Measurements from ENCODE around the gene MMP11. TPM values are rescaled to one million over a fixed set of nuclear protein-coding genes. Genes with fewer than 3 reads are reported as not detected.
A peak's percentile ranks its signal among the peaks of the same experiment; 100 is the strongest.

Gene MMP11
- total RNA-seq, 2 experiments from 2014 or later = 2.1 to 2.4 TPM

GRCh38 chr22:23824476-23825245, 52.0 kb downstream of the MMP11 start:
- Mint-ChIP-seq H3K4me3 (no peak overlapping the region), H3K36me3 (peaks cover 46% of the 10 kb centered on the region), H3K27ac (peak overlapping the region; percentile 80), H3K9me3 (no peaks in the 10 kb centered on the region), H3K27me3 (no peaks in the 10 kb centered on the region), H3K4me1 (peaks cover 35% of the 10 kb centered on the region)
- POLR2A ChIA-PET = no interaction called here
- ATAC-seq (ENCODE audit: low read depth) (no peak), DNase-seq (no peak)

GRCh38 chr22:23825246-23825905, 52.7 kb downstream of the MMP11 start:
- Mint-ChIP-seq H3K27me3 (no peaks in the 10 kb centered on the region), H3K9me3 (no peaks in the 10 kb centered on the region), H3K27ac (peak overlapping the region; percentile 90), H3K36me3 (peaks cover 46% of the 10 kb centered on the region), H3K4me1 (peaks cover 32% of the 10 kb centered on the region), H3K4me3 (no peak overlapping the region)
- POLR2A ChIA-PET = interaction anchor here (0.6 kb wide), 1 partner anchor 39 kb away, joined by 3 read pairs; no protein-coding TSS in a partner anchor
- DNase-seq = no peak
- no peak for ATAC-seq (ENCODE audit: low read depth)

- no peaks in the 10 kb centered on the region for H3K9me3 Mint-ChIP-seq
- peaks cover 21% of the 10 kb centered on the region for H3K4me1 Mint-ChIP-seq
- H3K36me3 Mint-ChIP-seq = peaks cover 41% of the 10 kb centered on the region
- ATAC-seq (ENCODE audit: low read depth) (peak; percentile 37), DNase-seq (no peak)
- POLR2A ChIA-PET = interaction anchor here (1.1 kb wide), 1 partner anchor 10 kb away, joined by 6 read pairs; no protein-coding TSS in a partner anchor
- peak overlapping the region; percentile 54 for H3K4me3 Mint-ChIP-seq
- H3K27me3 Mint-ChIP-seq = no peaks in the 10 kb centered on the region
- peak overlapping the region; percentile 90 for H3K27ac Mint-ChIP-seq
These were observed 54.1 kb downstream of the MMP11 start for GRCh38 chr22:23826510-23827350.

- POLR2A ChIA-PET = no interaction called here
- Mint-ChIP-seq H3K4me3 (no peak overlapping the region), H3K27ac (peak overlapping the region; percentile 90), H3K9me3 (no peaks in the 10 kb centered on the region), H3K4me1 (peaks cover 19% of the 10 kb centered on the region), H3K27me3 (no peaks in the 10 kb centered on the region), H3K36me3 (peaks cover 40% of the 10 kb centered on the region)
- DNase-seq = no peak
- no peak for ATAC-seq (ENCODE audit: low read depth)
These were observed 54.8 kb downstream of the MMP11 start for GRCh38 chr22:23827351-23827995.

GRCh38 chr22:23828800-23829680, 56.4 kb downstream of the MMP11 start:
- ATAC-seq (ENCODE audit: low read depth) = no peak
- Mint-ChIP-seq H3K27me3 (no peaks in the 10 kb centered on the region), H3K9me3 (no peaks in the 10 kb centered on the region), H3K27ac (peak overlapping the region; percentile 37), H3K4me1 (peaks cover 14% of the 10 kb centered on the region), H3K4me3 (no peak overlapping the region), H3K36me3 (peaks cover 26% of the 10 kb centered on the region)
- POLR2A ChIA-PET = no interaction called here
- no peak for DNase-seq

- peaks cover 14% of the 10 kb centered on the region for H3K4me1 Mint-ChIP-seq
- ATAC-seq (ENCODE audit: low read depth) (no peak), DNase-seq (no peak)
- no peak overlapping the region for H3K4me3 Mint-ChIP-seq
- H3K27me3 Mint-ChIP-seq = no peaks in the 10 kb centered on the region
- H3K27ac Mint-ChIP-seq = no peak overlapping the region
- peaks cover 23% of the 10 kb centered on the region for H3K36me3 Mint-ChIP-seq
- POLR2A ChIA-PET = no interaction called here
- no peaks in the 10 kb centered on the region for H3K9me3 Mint-ChIP-seq
These were observed 57.3 kb downstream of the MMP11 start for GRCh38 chr22:23829845-23830372.

GRCh38 chr22:23831261-23831660, 58.6 kb downstream of the MMP11 start:
- POLR2A ChIA-PET = no interaction called here
- no peak for ATAC-seq (ENCODE audit: low read depth)
- no peak overlapping the region for H3K4me3 Mint-ChIP-seq
- peaks cover 15% of the 10 kb centered on the region for H3K36me3 Mint-ChIP-seq
- no peaks in the 10 kb centered on the region for H3K9me3 Mint-ChIP-seq
- H3K4me1 Mint-ChIP-seq = peaks cover 7% of the 10 kb centered on the region
- DNase-seq = peak; percentile 5
- H3K27ac Mint-ChIP-seq = no peak overlapping the region
- H3K27me3 Mint-ChIP-seq = no peaks in the 10 kb centered on the region

- Mint-ChIP-seq H3K4me1 (peaks cover 6% of the 10 kb centered on the region), H3K9me3 (no peaks in the 10 kb centered on the region), H3K36me3 (peaks cover 11% of the 10 kb centered on the region), H3K4me3 (no peak overlapping the region), H3K27ac (no peak overlapping the region), H3K27me3 (no peaks in the 10 kb centered on the region)
- DNase-seq (peak; percentile 13), ATAC-seq (ENCODE audit: low read depth) (no peak)
- POLR2A ChIA-PET = interaction anchor here (0.9 kb wide), 1 partner anchor 11 kb away, joined by 4 read pairs; no protein-coding TSS in a partner anchor
These were observed 59.1 kb downstream of the MMP11 start for GRCh38 chr22:23831781-23832180.

GRCh38 chr22:23832226-23833016, 59.8 kb downstream of the MMP11 start:
- peak; percentile 24 for DNase-seq
- Mint-ChIP-seq H3K4me3 (no peak overlapping the region), H3K9me3 (no peaks in the 10 kb centered on the region), H3K27ac (no peak overlapping the region), H3K4me1 (peaks cover 7% of the 10 kb centered on the region), H3K27me3 (no peaks in the 10 kb centered on the region), H3K36me3 (peaks cover 13% of the 10 kb centered on the region)
- no peak for ATAC-seq (ENCODE audit: low read depth)
- POLR2A ChIA-PET = interaction anchor here (0.8 to 0.9 kb wide), 2 partner anchors 12 to 61 kb away, joined by 3 to 4 read pairs; no protein-coding TSS in a partner anchor

GRCh38 chr22:23833017-23833751, 60.5 kb downstream of the MMP11 start:
- H3K9me3 Mint-ChIP-seq = no peaks in the 10 kb centered on the region
- ATAC-seq (ENCODE audit: low read depth) (no peak), DNase-seq (peak; percentile 15)
- POLR2A ChIA-PET = interaction anchor here (0.8 kb wide), 1 partner anchor 62 kb away, joined by 3 read pairs; no protein-coding TSS in a partner anchor
- no peaks in the 10 kb centered on the region for H3K27me3 Mint-ChIP-seq
- H3K27ac Mint-ChIP-seq = no peak overlapping the region
- peaks cover 13% of the 10 kb centered on the region for H3K36me3 Mint-ChIP-seq
- H3K4me3 Mint-ChIP-seq = no peak overlapping the region
- peaks cover 12% of the 10 kb centered on the region for H3K4me1 Mint-ChIP-seq
